Cardiac muscle cell (in vitro differentiated cells and primary cell): Measurements from ENCODE around the gene RPL41. TPM values are rescaled to one million over a fixed set of nuclear protein-coding genes. Genes with fewer than 3 reads are reported as not detected.

ENCODE experiments used
- DNase-seq, 2 donors: peaks; one replicate each; pipeline versions ENCODE4 v3.0.0 to v3.0.0-alpha.2; 2010 to 2017; ENCODE audit warnings: low read depth in 1 of 2, low spot score in 1 of 2
- H3K27ac ChIP-seq: fragments of 200-600 bp; sonication (generic); 2 replicates; pipeline ENCODE4 v1.5.1; 2016
- H3K27me3 ChIP-seq: fragments of 200-600 bp; sonication (generic); 2 replicates; pipeline ENCODE4 v1.6.0; 2016; ENCODE audit warnings: control low read depth
- H3K36me3 ChIP-seq: fragments of 200-600 bp; sonication (generic); 2 replicates; pipeline ENCODE4 v1.5.1; 2016; ENCODE audit warnings: control low read depth
- H3K4me1 ChIP-seq: fragments of 200-600 bp; sonication (generic); 2 replicates; pipeline ENCODE4 v1.8.1; 2017; ENCODE audit warnings: low read depth, mild to moderate bottlenecking, mixed run types
- H3K4me3 ChIP-seq: fragments of 200-600 bp; sonication (generic); 2 replicates; pipeline ENCODE4 v1.5.1; 2016; ENCODE audit warnings: mild to moderate bottlenecking
- H3K9me3 ChIP-seq: fragments of 200-600 bp; sonication (generic); 2 replicates; pipeline ENCODE4 v1.5.1; 2017; ENCODE audit warnings: low read depth, mild to moderate bottlenecking, control low read depth
- CTCF ChIP-seq: IDR thresholded peaks from 2 replicates; pipeline ENCODE4 v1.5.1; 2012; ENCODE audit warnings: low read depth, mild to moderate bottlenecking, low read length
- polyA plus RNA-seq: library from polyadenylated mRNA; unstranded; fragments of >200 nt; fragmentation: Nextera tagmentation; extraction: Ambion mirVana; gene quantifications from 2 replicates; pipeline ENCODE4 v1.2.1, GENCODE V29; 2016
- total RNA-seq: library from RNA; depleted of rRNA; stranded (reverse); fragments of >200 nt; gene quantifications from 2 replicates; pipeline ENCODE4 v1.2.3, GENCODE V29; 2016

The RPL41 gene
- total and polyA plus RNA-seq, 2 experiments from 2014 or later: 1,416 to 2,144 TPM

- Histone ChIP-seq H3K27me3 (no peaks in the 10 kb centered on the region), H3K4me3 (peak within 1 kb of the TSS; percentile 86), H3K36me3 (peaks cover 47% of the 10 kb centered on the region), H3K9me3 (no peaks in the 10 kb centered on the region), H3K27ac (peak within 1 kb of the TSS; percentile 100), H3K4me1 (peaks cover 29% of the 10 kb centered on the region)
- DNase-seq: peak; percentile 98 to 99
- no peak for TF ChIP-seq CTCF
Observed at GRCh38 chr12:56158029-56158925, 41.8 kb downstream of the RPL41 start, which contains the start of gene MYL6. TSS of gene MYL6 (plus strand) at chr12:56158359. CDS start at chr12:56158402, 43 bp downstream.

- peak; percentile 87 to 90 for DNase-seq
- peaks cover 28% of the 10 kb centered on the region for H3K4me1 ChIP-seq
- peak overlapping the region; percentile 100 for H3K27ac ChIP-seq
- H3K9me3 ChIP-seq: no peaks in the 10 kb centered on the region
- H3K27me3 ChIP-seq: no peaks in the 10 kb centered on the region
- peak overlapping the region; percentile 86 for H3K4me3 ChIP-seq
- no peak for TF ChIP-seq CTCF
- H3K36me3 ChIP-seq: peaks cover 53% of the 10 kb centered on the region
Observed at GRCh38 chr12:56158926-56159461, 42.6 kb downstream of the RPL41 start.

- H3K4me3 ChIP-seq: peak overlapping the region; percentile 86
- no peak for DNase-seq
- H3K27me3 ChIP-seq: no peaks in the 10 kb centered on the region
- no peak for TF ChIP-seq CTCF
- no peaks in the 10 kb centered on the region for H3K9me3 ChIP-seq
- H3K36me3 ChIP-seq: peaks cover 60% of the 10 kb centered on the region
- H3K4me1 ChIP-seq: peaks cover 28% of the 10 kb centered on the region
- H3K27ac ChIP-seq: peak overlapping the region; percentile 100
Observed at GRCh38 chr12:56159482-56160192, 43.2 kb downstream of the RPL41 start.

- no peak for TF ChIP-seq CTCF
- H3K36me3 ChIP-seq: peaks cover 61% of the 10 kb centered on the region
- no peaks in the 10 kb centered on the region for H3K9me3 ChIP-seq
- H3K27me3 ChIP-seq: no peaks in the 10 kb centered on the region
- H3K4me3 ChIP-seq: peak overlapping the region; percentile 86
- H3K27ac ChIP-seq: peak overlapping the region; percentile 100
- peaks cover 28% of the 10 kb centered on the region for H3K4me1 ChIP-seq
- peak in 1 of 2 donors; percentile 55 for DNase-seq
Observed at GRCh38 chr12:56160193-56160763, 43.8 kb downstream of the RPL41 start.
